ENCODE results near the gene LRRC45.

LRRC45 gene

DNA sequence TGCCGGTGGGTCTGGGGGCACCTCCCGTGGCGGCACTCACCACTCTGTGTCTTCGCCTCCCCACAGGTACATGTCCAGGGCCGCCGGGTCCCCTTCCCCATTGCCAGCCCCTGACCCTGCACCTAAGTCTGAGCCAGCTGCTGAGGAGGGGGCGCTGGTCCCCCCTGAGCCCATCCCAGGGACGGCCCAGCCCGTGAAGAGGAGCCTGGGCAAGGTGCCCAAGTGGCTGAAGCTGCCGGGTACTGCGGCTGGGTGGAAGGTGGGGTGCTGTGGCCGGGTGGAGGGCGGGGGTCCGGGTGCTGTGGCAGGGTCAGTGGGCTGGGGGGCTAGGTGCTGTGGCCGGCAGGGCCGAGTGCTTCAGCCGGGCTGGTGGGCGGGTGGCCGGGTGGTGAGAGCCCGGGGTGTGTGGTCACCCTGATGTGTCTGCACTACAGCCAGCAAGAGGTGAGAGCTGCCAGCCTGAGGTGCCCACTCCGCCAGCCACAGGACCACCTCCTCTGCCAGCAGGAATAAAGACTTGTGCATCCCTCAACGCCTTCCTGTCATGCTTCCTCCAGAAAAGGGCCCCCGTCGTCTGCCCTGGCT is 6.1 kb upstream of the LRRC45 start:
- TF ChIP-seq POLR2A (IDR thresholded peaks at IDR 0.05; ENCODE audit: extremely low read depth, insufficient read length) (no peak), MYC (IDR thresholded peaks at IDR 0.05; ENCODE audit: low read depth, low read length) (no peak)
- TF ChIP-seq, protein P1, sequence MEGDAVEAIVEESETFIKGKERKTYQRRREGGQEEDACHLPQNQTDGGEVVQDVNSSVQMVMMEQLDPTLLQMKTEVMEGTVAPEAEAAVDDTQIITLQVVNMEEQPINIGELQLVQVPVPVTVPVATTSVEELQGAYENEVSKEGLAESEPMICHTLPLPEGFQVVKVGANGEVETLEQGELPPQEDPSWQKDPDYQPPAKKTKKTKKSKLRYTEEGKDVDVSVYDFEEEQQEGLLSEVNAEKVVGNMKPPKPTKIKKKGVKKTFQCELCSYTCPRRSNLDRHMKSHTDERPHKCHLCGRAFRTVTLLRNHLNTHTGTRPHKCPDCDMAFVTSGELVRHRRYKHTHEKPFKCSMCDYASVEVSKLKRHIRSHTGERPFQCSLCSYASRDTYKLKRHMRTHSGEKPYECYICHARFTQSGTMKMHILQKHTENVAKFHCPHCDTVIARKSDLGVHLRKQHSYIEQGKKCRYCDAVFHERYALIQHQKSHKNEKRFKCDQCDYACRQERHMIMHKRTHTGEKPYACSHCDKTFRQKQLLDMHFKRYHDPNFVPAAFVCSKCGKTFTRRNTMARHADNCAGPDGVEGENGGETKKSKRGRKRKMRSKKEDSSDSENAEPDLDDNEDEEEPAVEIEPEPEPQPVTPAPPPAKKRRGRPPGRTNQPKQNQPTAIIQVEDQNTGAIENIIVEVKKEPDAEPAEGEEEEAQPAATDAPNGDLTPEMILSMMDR (IDR thresholded peaks at IDR 0.05; ENCODE audit: low read depth, low read length): no peak
- TF ChIP-seq, protein P2, sequence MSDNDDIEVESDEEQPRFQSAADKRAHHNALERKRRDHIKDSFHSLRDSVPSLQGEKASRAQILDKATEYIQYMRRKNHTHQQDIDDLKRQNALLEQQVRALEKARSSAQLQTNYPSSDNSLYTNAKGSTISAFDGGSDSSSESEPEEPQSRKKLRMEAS (IDR thresholded peaks at IDR 0.05; ENCODE audit: low read depth, low read length): no peak
- DNase-seq (ENCODE audit: low read depth): no peak
- no peak overlapping the region for H3K4me3 ChIP-seq (ENCODE audit: low read depth, low read length)

DNA sequence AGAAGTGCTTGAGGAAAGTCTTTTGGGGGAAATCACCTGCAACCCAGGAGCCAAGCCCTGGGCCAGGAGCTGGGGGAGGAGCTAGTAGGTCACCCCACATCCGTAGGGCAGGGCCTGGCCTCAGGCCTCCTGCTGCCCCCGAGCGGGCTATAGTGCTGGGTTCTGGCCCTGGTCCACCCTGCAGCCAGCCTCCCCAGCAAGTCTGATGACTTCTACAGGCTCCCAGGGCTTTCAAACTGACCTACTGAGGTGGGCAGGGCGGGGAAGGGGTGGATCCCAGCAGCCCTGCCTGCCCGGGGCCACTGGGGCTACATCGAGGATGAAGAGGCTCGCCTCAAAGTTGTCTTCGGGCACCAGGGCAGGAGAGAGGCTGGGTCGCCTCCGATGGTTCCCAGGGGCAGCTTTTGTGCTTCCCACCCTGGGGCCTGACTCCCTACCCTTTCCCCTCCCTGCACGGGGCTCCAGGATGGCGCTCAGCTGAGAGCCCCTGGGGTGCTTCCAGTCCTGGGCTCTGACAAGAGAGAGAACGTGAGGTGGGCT is 5.4 kb upstream of the LRRC45 start:
- TF ChIP-seq MYC (IDR thresholded peaks at IDR 0.05; ENCODE audit: low read depth, low read length): no peak
- TF ChIP-seq, protein P2 (IDR thresholded peaks at IDR 0.05; ENCODE audit: low read depth, low read length): no peak
- TF ChIP-seq, protein P1 (IDR thresholded peaks at IDR 0.05; ENCODE audit: low read depth, low read length): no peak
- no peak for TF ChIP-seq POLR2A (IDR thresholded peaks at IDR 0.05; ENCODE audit: extremely low read depth, insufficient read length)
- no peak for DNase-seq (ENCODE audit: low read depth)
- H3K4me3 ChIP-seq (ENCODE audit: low read depth, low read length): no peak overlapping the region

DNA sequence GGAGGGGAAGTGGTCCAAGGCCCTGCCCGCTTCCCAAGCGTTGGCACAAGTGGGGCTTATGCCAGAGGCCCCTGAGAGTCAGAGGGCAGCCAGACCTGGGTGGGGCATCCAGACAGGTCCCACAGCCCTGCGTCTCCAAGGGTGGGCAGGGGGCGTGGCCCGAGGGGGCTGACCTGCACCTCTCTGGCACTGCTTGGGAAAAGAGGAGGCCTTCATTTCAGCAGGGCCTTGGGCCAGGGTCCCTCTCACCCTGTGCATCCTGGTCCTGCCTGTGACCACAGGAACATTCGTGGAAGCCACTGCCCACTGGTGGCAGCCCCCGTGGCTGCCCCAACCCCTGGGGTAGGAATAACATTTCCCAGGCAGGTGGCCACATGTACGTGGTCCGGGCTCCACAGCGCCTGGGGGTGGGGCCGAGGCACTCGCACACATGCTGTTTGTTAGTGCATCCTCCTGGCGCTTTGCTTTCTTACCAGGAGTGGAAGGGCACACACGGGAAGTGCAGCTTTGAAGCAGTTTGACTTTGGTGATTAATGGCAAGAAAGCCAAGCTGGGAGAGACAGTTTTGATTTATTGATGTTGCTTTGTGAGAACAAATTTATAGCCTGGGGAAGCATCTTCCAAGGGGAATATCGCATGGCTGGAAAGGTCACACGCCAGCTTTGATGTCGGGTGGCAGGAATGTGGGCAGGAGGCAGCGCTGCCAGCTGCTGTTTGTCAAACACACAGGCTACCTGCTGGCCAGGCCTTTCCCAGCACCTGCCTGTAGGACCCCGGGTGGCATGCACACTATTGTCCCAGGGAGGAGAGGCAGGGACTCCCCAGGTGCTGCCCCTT is 4.7 kb upstream of the LRRC45 start:
- DNase-seq (ENCODE audit: low read depth): no peak
- H3K4me3 ChIP-seq (ENCODE audit: low read depth, low read length): no peak overlapping the region
- TF ChIP-seq, protein P1 (IDR thresholded peaks at IDR 0.05; ENCODE audit: low read depth, low read length): no peak
- TF ChIP-seq MYC (IDR thresholded peaks at IDR 0.05; ENCODE audit: low read depth, low read length): no peak
- TF ChIP-seq POLR2A (IDR thresholded peaks at IDR 0.05; ENCODE audit: extremely low read depth, insufficient read length): no peak
- TF ChIP-seq, protein P2 (IDR thresholded peaks at IDR 0.05; ENCODE audit: low read depth, low read length): no peak

DNA sequence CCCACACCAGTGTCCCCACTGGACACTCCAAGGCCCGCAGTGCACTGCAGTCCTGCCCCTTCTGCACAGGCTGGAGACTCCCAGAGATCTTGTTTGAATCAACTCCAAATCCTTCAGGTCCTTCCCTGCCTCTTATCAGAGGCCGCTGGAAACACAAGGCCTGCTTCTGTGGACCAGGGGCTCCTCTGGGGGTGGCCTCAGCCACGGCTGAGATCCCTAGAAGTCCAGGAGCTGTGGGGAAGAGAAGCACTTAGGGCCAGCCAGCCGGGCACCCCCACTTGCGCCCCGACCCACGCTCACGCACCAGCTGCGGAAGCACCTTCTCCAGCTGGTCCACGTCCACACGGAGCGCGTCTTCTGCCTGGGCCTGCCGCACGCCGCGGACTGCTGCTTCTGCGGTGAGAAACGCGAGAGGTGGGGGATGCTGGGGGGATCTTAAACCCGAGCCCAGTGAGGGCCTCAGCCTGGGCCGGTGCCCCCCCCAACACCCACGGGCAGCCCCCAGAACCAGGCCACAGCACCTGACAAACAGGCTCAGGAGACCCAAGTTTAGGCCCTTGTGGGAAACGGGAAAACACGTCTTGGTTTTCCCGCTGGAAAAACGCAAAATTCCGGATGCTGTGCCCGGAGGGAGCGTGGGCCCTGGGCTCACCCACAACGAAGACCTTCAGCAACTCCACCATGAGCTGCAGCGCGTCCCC is 4.0 kb upstream of the LRRC45 start:
- H3K4me3 ChIP-seq (ENCODE audit: low read depth, low read length): no peak overlapping the region
- TF ChIP-seq, protein P2 (IDR thresholded peaks at IDR 0.05; ENCODE audit: low read depth, low read length): no peak
- TF ChIP-seq, protein P1 (IDR thresholded peaks at IDR 0.05; ENCODE audit: low read depth, low read length): no peak
- TF ChIP-seq MYC (IDR thresholded peaks at IDR 0.05; ENCODE audit: low read depth, low read length): no peak
- TF ChIP-seq POLR2A (IDR thresholded peaks at IDR 0.05; ENCODE audit: extremely low read depth, insufficient read length): no peak
- DNase-seq (ENCODE audit: low read depth): no peak

DNA sequence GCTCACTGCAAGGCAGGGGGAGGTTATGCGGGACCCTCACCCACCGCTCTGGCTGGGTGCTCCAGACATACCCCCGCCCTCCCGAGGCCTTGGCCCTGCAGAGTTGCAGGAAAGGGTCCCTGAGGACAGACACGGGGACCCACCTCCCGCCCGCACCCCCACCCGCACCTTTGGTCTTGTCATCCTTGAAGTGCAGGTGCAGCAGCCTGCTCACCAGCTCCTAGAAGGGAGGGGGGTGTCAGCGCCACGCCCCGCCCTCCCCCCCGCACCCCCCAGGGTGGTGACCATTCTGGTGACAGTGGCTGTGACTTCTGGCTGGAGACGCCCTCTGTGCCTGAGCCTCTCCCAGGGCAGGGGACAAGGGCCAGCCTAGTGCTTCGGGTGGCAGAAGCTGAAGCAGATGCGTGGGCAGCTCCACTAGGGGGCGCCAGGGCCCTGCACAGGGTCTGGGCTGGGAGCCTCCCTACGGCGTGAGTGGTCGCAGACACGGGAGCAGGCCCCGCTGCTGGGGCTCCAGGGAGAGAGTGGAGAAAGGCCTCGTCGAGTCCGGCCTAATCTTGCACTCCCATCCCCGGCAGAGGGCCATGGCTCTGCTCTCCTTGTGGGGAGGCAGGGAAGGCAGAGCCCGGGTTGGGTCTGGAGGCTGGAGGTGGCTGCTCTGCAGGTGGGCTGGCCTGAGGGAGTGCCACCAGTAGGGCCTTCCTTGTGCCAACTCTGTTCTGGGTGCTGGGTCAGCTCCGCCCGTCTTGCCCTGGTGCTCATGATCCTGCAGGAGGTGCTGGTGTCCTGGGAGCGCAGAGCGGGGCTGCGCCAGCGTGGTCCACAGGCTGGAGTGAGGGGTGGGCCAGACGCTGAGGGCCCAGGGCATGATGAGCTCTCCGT is 3.2 kb upstream of the LRRC45 start:
- no peak overlapping the region for H3K4me3 ChIP-seq (ENCODE audit: low read depth, low read length)
- TF ChIP-seq MYC (IDR thresholded peaks at IDR 0.05; ENCODE audit: low read depth, low read length): peak; percentile 49
- TF ChIP-seq, protein P1 (IDR thresholded peaks at IDR 0.05; ENCODE audit: low read depth, low read length): peak; percentile 85
- TF ChIP-seq, protein P2 (IDR thresholded peaks at IDR 0.05; ENCODE audit: low read depth, low read length): peak; percentile 44
- TF ChIP-seq POLR2A (IDR thresholded peaks at IDR 0.05; ENCODE audit: extremely low read depth, insufficient read length): no peak
- peak; percentile 79 for DNase-seq (ENCODE audit: low read depth)
